GM23248 (cell line): ENCODE data around the gene DZIP1. TPM values are rescaled to one million over a fixed set of nuclear protein-coding genes. Genes with fewer than 3 reads are reported as not detected.

Source experiments
- DNase-seq: peaks from one replicate; pipeline ENCODE4 v3.0.0-alpha.2; 2015
- H2AFZ ChIP-seq: fragments of 200-600 bp; sonication (generic); 2 replicates; pipeline ENCODE4 v1.6.1; 2016; ENCODE audit warnings: antibody characterized with exemption
- H3F3A ChIP-seq: fragments of 200-600 bp; sonication (generic); 2 replicates; pipeline ENCODE4 v1.6.1; 2016; ENCODE audit warnings: mild to moderate bottlenecking, antibody characterized with exemption, mixed run types; ENCODE audit not compliant: insufficient read depth
- H3K27ac ChIP-seq: fragments of 200-600 bp; sonication (generic); 2 replicates; pipeline ENCODE4 v1.5.1; 2016; ENCODE audit warnings: mild to moderate bottlenecking
- H3K27me3 ChIP-seq: fragments of 200-600 bp; sonication (generic); replicated peaks from 2 replicates; pipeline ENCODE4 v1.6.1; 2016; ENCODE audit warnings: mild to moderate bottlenecking; ENCODE audit not compliant: insufficient read depth
- H3K36me3 ChIP-seq: fragments of 200-600 bp; sonication (generic); 2 replicates; pipeline ENCODE4 v1.6.1; 2016; ENCODE audit warnings: low read depth, mild to moderate bottlenecking
- H3K4me1 ChIP-seq: fragments of 200-600 bp; sonication (generic); 2 replicates; pipeline ENCODE4 v1.6.1; 2016; ENCODE audit warnings: mild to moderate bottlenecking; ENCODE audit not compliant: insufficient read depth
- H3K4me2 ChIP-seq: fragments of 200-600 bp; sonication (generic); one replicate; pipeline ENCODE4 v1.6.1; 2016; ENCODE audit warnings: mild to moderate bottlenecking; ENCODE audit not compliant: unreplicated experiment
- H3K4me3 ChIP-seq: fragments of 200-600 bp; sonication (generic); 2 replicates; pipeline ENCODE4 v1.5.1; 2016; ENCODE audit warnings: mild to moderate bottlenecking
- H3K79me2 ChIP-seq: fragments of 200-600 bp; sonication (generic); 2 replicates; pipeline ENCODE4 v1.6.1; 2016; ENCODE audit warnings: mild to moderate bottlenecking; ENCODE audit not compliant: insufficient read depth
- H3K9ac ChIP-seq: fragments of 200-600 bp; sonication (generic); 2 replicates; pipeline ENCODE4 v1.6.1; 2016; ENCODE audit warnings: mild to moderate bottlenecking
- H3K9me2 ChIP-seq: fragments of 200-600 bp; sonication (generic); 2 replicates; pipeline ENCODE4 v1.6.1; 2016; ENCODE audit warnings: mixed run types, mild to moderate bottlenecking, moderate library complexity; ENCODE audit not compliant: insufficient read depth
- H3K9me3 ChIP-seq: fragments of 200-600 bp; sonication (generic); one replicate; pipeline ENCODE4 v1.6.1; 2017; ENCODE audit warnings: low read depth
- H4K20me1 ChIP-seq: fragments of 200-600 bp; sonication (generic); 2 replicates; pipeline ENCODE4 v1.6.0; 2016; ENCODE audit not compliant: insufficient read depth
- EZH2 ChIP-seq: fragments of 200-600 bp; sonication (generic); IDR thresholded peaks from 2 replicates; pipeline ENCODE4 v1.6.1; 2018; ENCODE audit warnings: antibody characterized with exemption, mild to moderate bottlenecking; ENCODE audit not compliant: insufficient read depth, poor library complexity, severe bottlenecking
- EZH2phosphoT487 ChIP-seq: fragments of 200-600 bp; sonication (generic); IDR thresholded peaks from 2 replicates; pipeline ENCODE4 v1.6.1; 2018; ENCODE audit warnings: antibody characterized with exemption, moderate library complexity, mild to moderate bottlenecking, low read depth; ENCODE audit not compliant: insufficient read depth
- WGBS, 2 experiments: methylation state at CpG; one replicate each; pipeline ENCODE4 v1.1.6; 2015 to 2017; ENCODE audit warnings: low lambda C conversion rate in 2 of 2, low coverage in 1 of 2; ENCODE audit errors: missing lambda C conversion rate in 2 of 2; 5-methylcytosine and 5-hydroxymethylcytosine counted together
- in situ Hi-C: fragments of 300-500 bp; cut with MboI; formaldehyde crosslinking; loops from 2 replicates; pipeline ENCODE4 v1.15.0; 2020
- polyA plus RNA-seq: library from polyadenylated mRNA; unstranded; fragments of >200 nt; fragmentation: Nextera tagmentation; extraction: Ambion mirVana; gene quantifications from 2 replicates; pipeline ENCODE4 v1.2.1, GENCODE V29; 2016
- total RNA-seq: library from RNA; depleted of rRNA; stranded (reverse); fragments of >200 nt; shearing (Covaris generic); gene quantifications from 2 replicates; pipeline ENCODE4 v1.2.3, GENCODE V29; 2014

Gene DZIP1
- total and polyA plus RNA-seq, 2 experiments from 2014 or later: 8.0 to 22.8 TPM

DNA sequence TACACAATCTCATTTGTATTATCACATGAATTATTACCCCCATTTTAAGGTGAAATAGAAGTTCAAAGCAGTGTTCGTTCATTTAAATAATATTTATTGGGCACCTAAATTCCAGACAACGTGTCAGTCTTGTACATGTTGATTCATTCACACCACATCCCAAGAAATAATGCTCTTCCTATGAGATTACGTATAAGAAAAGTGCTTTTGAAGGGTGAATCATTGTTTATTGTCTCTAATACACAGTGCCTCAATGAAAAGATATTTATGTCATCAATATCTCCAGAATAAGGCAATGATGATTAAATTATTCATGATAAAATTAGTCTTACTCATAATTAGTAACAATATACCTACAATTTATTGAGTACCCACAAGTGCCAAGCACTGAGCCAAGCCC lies 56.4 kb downstream of the DZIP1 start:
- Histone ChIP-seq H3K36me3 (peaks cover 31% of the 10 kb centered on the region), H3K9me3 (no peaks in the 10 kb centered on the region), H3K9me2 (no peaks in the 10 kb centered on the region), H3K4me2 (no peak overlapping the region), H3K4me1 (peaks cover 5% of the 10 kb centered on the region), H3K9ac (no peak overlapping the region), H3K79me2 (no peaks in the 10 kb centered on the region), H2AFZ (no peak overlapping the region), H3K27me3 (no peaks in the 10 kb centered on the region), H3K4me3 (no peak overlapping the region), H3F3A (0 out of 2 replicates have a peak, but pooled peaks cover 4% of the 10 kb centered on the region), H4K20me1 (no peaks in the 10 kb centered on the region), H3K27ac (no peak overlapping the region)
- no peak for DNase-seq
- in situ Hi-C loops: no loop called here
- 86% methylated on average over 3 of the region's 3 CpGs for WGBS, 2 experiments
- TF ChIP-seq EZH2phosphoT487 (no peak), EZH2 (no peak)

DNA sequence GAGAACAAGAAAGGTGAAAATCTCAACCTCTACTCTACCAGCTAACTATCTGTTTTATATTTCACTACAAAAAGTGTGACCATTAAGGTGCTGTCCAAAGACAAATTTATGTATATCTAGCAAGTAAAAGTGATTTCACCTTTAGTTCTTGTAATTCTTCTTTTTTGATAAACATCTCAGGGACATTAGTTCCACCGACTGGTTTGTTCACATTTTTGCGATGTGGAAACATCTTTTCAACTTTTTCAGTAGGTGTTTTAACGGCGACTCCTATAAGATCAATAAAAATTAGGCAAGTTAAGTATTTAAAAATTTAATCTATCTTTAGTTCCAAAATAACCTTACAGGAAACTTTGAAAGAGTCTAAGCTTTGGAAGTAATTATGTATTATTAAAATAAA lies 58.6 kb downstream of the DZIP1 start:
- Histone ChIP-seq H3K4me3 (no peak overlapping the region), H3K79me2 (no peaks in the 10 kb centered on the region), H3K4me2 (no peak overlapping the region), H3K9me3 (no peaks in the 10 kb centered on the region), H3K4me1 (peaks cover 5% of the 10 kb centered on the region), H3K9ac (no peak overlapping the region), H3K27ac (no peak overlapping the region), H4K20me1 (no peaks in the 10 kb centered on the region), H3K36me3 (peaks cover 43% of the 10 kb centered on the region), H3F3A (0 out of 2 replicates have a peak, but pooled peaks cover 4% of the 10 kb centered on the region), H3K9me2 (no peaks in the 10 kb centered on the region), H2AFZ (no peak overlapping the region), H3K27me3 (no peaks in the 10 kb centered on the region)
- no peak for DNase-seq
- in situ Hi-C loops: no loop called here
- TF ChIP-seq EZH2 (no peak), EZH2phosphoT487 (no peak)
- WGBS, 2 experiments: 98 to 100% methylated on average over 4 of the region's 4 CpGs

DNA sequence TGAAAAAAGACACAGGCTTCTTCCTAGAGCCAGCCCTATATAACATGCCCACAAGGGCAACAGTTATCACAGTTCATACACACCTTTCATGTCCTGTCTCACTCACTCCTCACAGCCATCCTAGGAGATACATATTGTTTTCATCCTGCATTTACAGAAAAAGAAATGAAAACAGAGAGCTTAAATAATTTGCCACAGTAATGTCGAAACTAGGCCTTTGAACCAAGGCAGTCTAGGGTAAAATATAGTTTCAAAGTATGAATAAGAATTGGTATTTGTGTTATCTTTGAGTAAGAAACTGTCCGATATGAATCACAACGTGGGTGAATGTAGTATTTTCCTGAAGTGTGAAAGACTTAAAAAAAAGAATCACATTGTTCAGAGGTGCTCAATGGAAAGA lies 65.2 kb downstream of the DZIP1 start:
- Histone ChIP-seq H4K20me1 (no peaks in the 10 kb centered on the region), H3K27me3 (no peaks in the 10 kb centered on the region), H3K4me2 (no peak overlapping the region), H3K79me2 (no peaks in the 10 kb centered on the region), H3K9me3 (no peaks in the 10 kb centered on the region), H3K36me3 (peaks cover 45% of the 10 kb centered on the region), H3K9ac (no peak overlapping the region), H3K27ac (no peak overlapping the region), H3K4me3 (no peak overlapping the region), H3K9me2 (no peaks in the 10 kb centered on the region), H2AFZ (no peak overlapping the region), H3F3A (no peaks in the 10 kb centered on the region), H3K4me1 (no peaks in the 10 kb centered on the region)
- WGBS, 2 experiments: 96 to 97% methylated on average over 3 of the region's 3 CpGs
- in situ Hi-C loops: no loop called here
- TF ChIP-seq EZH2phosphoT487: no peak
- no peak for TF ChIP-seq EZH2
- DNase-seq: no peak

DNA sequence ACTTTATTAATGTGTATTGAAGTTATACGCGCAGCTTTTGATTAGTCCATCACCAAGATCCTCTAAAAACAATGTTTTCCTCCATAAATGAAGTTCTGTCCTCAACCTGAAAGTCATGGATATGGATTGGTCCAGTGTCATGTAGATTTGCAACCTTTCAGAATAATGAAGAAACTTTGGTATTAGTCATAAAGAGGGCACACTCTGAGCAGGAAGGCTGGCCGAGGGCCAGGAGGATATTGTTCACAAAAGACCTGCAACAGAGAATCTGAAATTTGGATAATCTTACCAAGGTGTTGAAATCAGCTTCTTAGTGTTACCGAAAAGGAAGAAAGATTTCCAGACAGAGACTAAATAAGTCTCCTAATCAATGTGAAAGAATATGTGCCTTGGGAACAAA lies 71.3 kb downstream of the DZIP1 start:
- Histone ChIP-seq H3K4me3 (no peak overlapping the region), H3K4me2 (no peak overlapping the region), H3F3A (no peaks in the 10 kb centered on the region), H3K9ac (no peak overlapping the region), H3K27ac (no peak overlapping the region), H3K79me2 (no peaks in the 10 kb centered on the region), H3K27me3 (no peaks in the 10 kb centered on the region; the same call in 1 of the 2 replicates), H3K4me1 (no peaks in the 10 kb centered on the region), H4K20me1 (no peaks in the 10 kb centered on the region), H3K36me3 (peaks cover 13% of the 10 kb centered on the region), H3K9me2 (no peaks in the 10 kb centered on the region), H2AFZ (no peak overlapping the region), H3K9me3 (no peaks in the 10 kb centered on the region)
- in situ Hi-C loops: no loop called here
- WGBS, 2 experiments: 81 to 86% methylated on average over 4 of the region's 4 CpGs
- TF ChIP-seq EZH2phosphoT487 (no peak), EZH2 (no peak)
- peak; percentile 55 for DNase-seq

DNA sequence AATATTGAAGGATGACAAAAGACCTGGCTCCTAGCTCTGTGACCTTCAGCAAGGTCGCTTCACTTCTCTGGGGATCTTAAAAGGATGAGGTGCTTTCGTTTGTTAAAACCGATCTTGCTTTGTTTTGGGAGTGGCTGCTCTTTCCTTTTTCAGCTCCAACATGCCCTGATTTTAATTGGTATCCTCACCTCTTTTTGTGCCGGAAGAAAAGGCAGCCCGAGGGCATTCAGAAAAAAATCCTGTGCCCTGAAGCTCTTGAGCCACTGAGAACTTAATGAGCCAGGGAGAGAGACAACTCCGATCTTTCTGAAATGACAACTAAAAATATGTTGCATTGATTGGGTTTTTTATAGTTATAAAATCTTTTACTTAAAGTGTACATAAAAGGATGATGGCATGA lies 72.6 kb downstream of the DZIP1 start:
- Histone ChIP-seq H3K79me2 (no peaks in the 10 kb centered on the region), H3K27ac (no peak overlapping the region), H3K4me2 (no peak overlapping the region), H3K27me3 (no peaks in the 10 kb centered on the region; the same call in 1 of the 2 replicates), H3K9ac (no peak overlapping the region), H3F3A (no peaks in the 10 kb centered on the region), H4K20me1 (no peaks in the 10 kb centered on the region), H3K9me2 (no peaks in the 10 kb centered on the region), H3K4me3 (no peak overlapping the region), H3K4me1 (no peaks in the 10 kb centered on the region), H3K36me3 (0 out of 2 replicates have a peak, but pooled peaks cover 1% of the 10 kb centered on the region), H2AFZ (no peak overlapping the region), H3K9me3 (no peaks in the 10 kb centered on the region)
- WGBS, 2 experiments: 78 to 87% methylated on average over 6 of the region's 6 CpGs
- TF ChIP-seq EZH2phosphoT487 (no peak), EZH2 (no peak)
- in situ Hi-C loops: no loop called here
- no peak for DNase-seq
